ENCODE data around the gene ZDHHC13.

ZDHHC13 gene

GRCh38 chr11:19162951-19163505, 46.1 kb downstream of the ZDHHC13 start:
- H3K36me3 ChIP-seq (ENCODE audit: insufficient read depth) = no peaks in the 10 kb centered on the region
- H3K9ac ChIP-seq = no peak overlapping the region
- H4K20me1 ChIP-seq (ENCODE audit: insufficient read depth) = no peaks in the 10 kb centered on the region
- H3K27ac ChIP-seq = no peak overlapping the region
- no peak for TF ChIP-seq CTCF (conservative IDR thresholded peaks at IDR 0.05; ENCODE audit: low read depth, low read length)
- H3K4me2 ChIP-seq = no peak overlapping the region; the same call in 1 of the 2 replicates
- H3K79me2 ChIP-seq (ENCODE audit: insufficient read depth, low read depth) = no peaks in the 10 kb centered on the region
- H2AFZ ChIP-seq (ENCODE audit: low read depth) = no peak overlapping the region
- peaks cover 12% of the 10 kb centered on the region for H3K4me1 ChIP-seq (ENCODE audit: low read depth, poor library complexity, severe bottlenecking)
- H3K4me3 ChIP-seq (IDR thresholded peaks at IDR 0.05; ENCODE audit: insufficient read depth, low read depth, low read length) = no peak overlapping the region
- no peaks in the 10 kb centered on the region for H3K27me3 ChIP-seq (ENCODE audit: insufficient read depth, low read depth)

- no peaks in the 10 kb centered on the region for H3K36me3 ChIP-seq (ENCODE audit: insufficient read depth)
These were observed 46.6 kb downstream of the ZDHHC13 start for GRCh38 chr11:19163617-19164016.

GRCh38 chr11:19164230-19164855, 47.4 kb downstream of the ZDHHC13 start:
- Histone ChIP-seq H3K4me2 (no peak overlapping the region), H2AFZ (ENCODE audit: low read depth) (no peak overlapping the region), H3K4me3 (IDR thresholded peaks at IDR 0.05; ENCODE audit: insufficient read depth, low read depth, low read length) (no peak overlapping the region), H4K20me1 (ENCODE audit: insufficient read depth) (no peaks in the 10 kb centered on the region), H3K36me3 (ENCODE audit: insufficient read depth) (no peaks in the 10 kb centered on the region), H3K4me1 (ENCODE audit: low read depth, poor library complexity, severe bottlenecking) (peaks cover 12% of the 10 kb centered on the region), H3K27ac (no peak overlapping the region), H3K79me2 (ENCODE audit: insufficient read depth, low read depth) (no peaks in the 10 kb centered on the region), H3K9ac (no peak overlapping the region), H3K27me3 (ENCODE audit: insufficient read depth, low read depth) (no peaks in the 10 kb centered on the region)
- no peak for TF ChIP-seq CTCF (conservative IDR thresholded peaks at IDR 0.05; ENCODE audit: low read depth, low read length)

More at GRCh38 chr11:19163617-19164016, 46.6 kb downstream of the ZDHHC13 start:
- H3K79me2 ChIP-seq (ENCODE audit: insufficient read depth, low read depth) = no peaks in the 10 kb centered on the region
- H2AFZ ChIP-seq (ENCODE audit: low read depth) = no peak overlapping the region
- H4K20me1 ChIP-seq (ENCODE audit: insufficient read depth) = no peaks in the 10 kb centered on the region
- TF ChIP-seq CTCF (conservative IDR thresholded peaks at IDR 0.05; ENCODE audit: low read depth, low read length) = no peak
- no peaks in the 10 kb centered on the region for H3K27me3 ChIP-seq (ENCODE audit: insufficient read depth, low read depth)
- no peak overlapping the region for H3K9ac ChIP-seq
- no peak overlapping the region for H3K4me2 ChIP-seq
- H3K4me3 ChIP-seq (IDR thresholded peaks at IDR 0.05; ENCODE audit: insufficient read depth, low read depth, low read length) = no peak overlapping the region
- no peak overlapping the region for H3K27ac ChIP-seq
- H3K4me1 ChIP-seq (ENCODE audit: low read depth, poor library complexity, severe bottlenecking) = peaks cover 12% of the 10 kb centered on the region

GRCh38 chr11:19164881-19165280, 47.9 kb downstream of the ZDHHC13 start:
- Histone ChIP-seq H3K27me3 (ENCODE audit: insufficient read depth, low read depth) (no peaks in the 10 kb centered on the region), H3K9ac (no peak overlapping the region), H3K4me3 (IDR thresholded peaks at IDR 0.05; ENCODE audit: insufficient read depth, low read depth, low read length) (no peak overlapping the region), H3K4me1 (ENCODE audit: low read depth, poor library complexity, severe bottlenecking) (peaks cover 12% of the 10 kb centered on the region), H3K79me2 (ENCODE audit: insufficient read depth, low read depth) (no peaks in the 10 kb centered on the region), H4K20me1 (ENCODE audit: insufficient read depth) (no peaks in the 10 kb centered on the region), H3K36me3 (ENCODE audit: insufficient read depth) (no peaks in the 10 kb centered on the region), H3K27ac (no peak overlapping the region), H2AFZ (ENCODE audit: low read depth) (no peak overlapping the region), H3K4me2 (no peak overlapping the region)
- no peak for TF ChIP-seq CTCF (conservative IDR thresholded peaks at IDR 0.05; ENCODE audit: low read depth, low read length)
